ENCODE data around the gene TJP1.

The TJP1 gene

GRCh38 chr15:29802411-29802810 lies 19.9 kb downstream of the TJP1 start:
- no peak for TF ChIP-seq REST (IDR thresholded peaks at IDR 0.05; ENCODE audit: insufficient read depth in 1 of 2, low read depth in 2 of 2, low read length in 2 of 2)
- TF ChIP-seq SIN3A (IDR thresholded peaks at IDR 0.05; ENCODE audit: borderline replicate concordance, insufficient read depth, low read length): no peak
- no peak for TF ChIP-seq POLR2AphosphoS5 (IDR thresholded peaks at IDR 0.05; ENCODE audit: low read depth, low read length)
- no peak for TF ChIP-seq FOXP2 (optimal IDR thresholded peaks at IDR 0.05; ENCODE audit: borderline replicate concordance, extremely low read depth, extremely low read length, insufficient read depth)
- no peak for TF ChIP-seq TAF1 (IDR thresholded peaks at IDR 0.05; ENCODE audit: borderline replicate concordance, insufficient read depth, low read length)

DNA sequence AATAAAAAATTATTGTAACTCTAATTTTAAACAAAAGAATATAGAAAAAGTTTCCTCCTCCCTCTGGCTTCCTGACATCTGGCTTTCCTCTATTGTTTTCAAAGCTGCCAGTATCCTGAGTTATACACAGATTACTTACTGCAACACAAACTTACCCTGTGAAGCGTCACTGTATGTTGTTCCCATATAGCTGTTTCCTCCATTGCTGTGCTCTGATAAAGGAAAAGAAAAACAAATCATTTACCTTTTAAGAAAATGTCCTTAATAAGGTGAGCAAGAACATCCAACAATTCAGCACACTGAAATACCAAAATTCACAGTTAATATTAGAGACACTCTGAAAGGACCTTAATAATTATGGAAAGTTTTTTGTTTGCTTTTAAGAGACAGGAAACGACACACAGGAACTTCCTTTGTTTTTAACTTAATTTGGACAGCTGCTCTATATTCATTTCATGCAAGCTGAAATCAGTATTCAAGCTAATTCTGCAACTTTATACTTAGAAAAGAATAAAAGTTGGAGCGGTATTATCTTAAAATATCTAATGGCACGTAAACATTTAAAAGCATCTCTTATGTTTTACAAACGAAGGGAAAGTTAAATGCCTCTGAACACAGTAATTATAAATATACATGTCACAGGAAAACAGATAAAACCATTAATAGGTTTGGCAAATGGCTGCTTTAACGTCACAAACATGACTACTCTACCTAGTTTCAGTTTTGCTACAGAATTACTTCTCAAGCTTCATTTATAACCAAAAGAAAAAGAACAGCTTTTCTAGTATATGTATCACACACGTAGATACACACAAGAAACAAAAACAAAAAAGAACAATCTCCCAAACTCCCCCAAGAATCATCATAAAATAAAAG lies 21.5 kb downstream of the TJP1 start:
- no peak for TF ChIP-seq REST (IDR thresholded peaks at IDR 0.05; ENCODE audit: insufficient read depth in 1 of 2, low read depth in 2 of 2, low read length in 2 of 2)

DNA sequence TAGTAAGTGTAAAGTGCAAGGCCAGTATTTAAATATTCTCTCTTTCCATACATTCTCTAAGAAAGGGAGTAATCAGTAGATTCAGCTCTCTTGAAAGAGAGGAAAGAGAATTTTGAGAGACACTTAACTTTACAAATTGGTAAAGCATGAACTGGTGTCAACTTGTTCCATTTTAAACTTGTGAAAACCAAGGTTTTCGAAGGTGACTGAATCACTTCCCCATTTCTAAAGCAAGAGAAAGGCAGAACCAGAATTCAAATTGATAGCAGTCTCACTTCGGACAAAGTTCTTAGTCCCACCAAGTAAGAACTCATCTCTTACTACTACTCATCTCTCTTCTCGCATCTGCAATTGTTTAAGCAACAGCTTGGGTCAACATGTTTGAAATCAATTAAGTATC lies 22.4 kb downstream of the TJP1 start:
- no peak for TF ChIP-seq FOXP2 (optimal IDR thresholded peaks at IDR 0.05; ENCODE audit: borderline replicate concordance, extremely low read depth, extremely low read length, insufficient read depth)
- no peak for TF ChIP-seq TAF1 (IDR thresholded peaks at IDR 0.05; ENCODE audit: borderline replicate concordance, insufficient read depth, low read length)
- no peak for TF ChIP-seq SIN3A (IDR thresholded peaks at IDR 0.05; ENCODE audit: borderline replicate concordance, insufficient read depth, low read length)
- TF ChIP-seq REST (IDR thresholded peaks at IDR 0.05; ENCODE audit: insufficient read depth in 1 of 2, low read depth in 2 of 2, low read length in 2 of 2): no peak
- no peak for TF ChIP-seq POLR2AphosphoS5 (IDR thresholded peaks at IDR 0.05; ENCODE audit: low read depth, low read length)

GRCh38 chr15:29795610-29796009 lies 26.7 kb downstream of the TJP1 start:
- TF ChIP-seq TAF1 (IDR thresholded peaks at IDR 0.05; ENCODE audit: borderline replicate concordance, insufficient read depth, low read length): no peak

DNA sequence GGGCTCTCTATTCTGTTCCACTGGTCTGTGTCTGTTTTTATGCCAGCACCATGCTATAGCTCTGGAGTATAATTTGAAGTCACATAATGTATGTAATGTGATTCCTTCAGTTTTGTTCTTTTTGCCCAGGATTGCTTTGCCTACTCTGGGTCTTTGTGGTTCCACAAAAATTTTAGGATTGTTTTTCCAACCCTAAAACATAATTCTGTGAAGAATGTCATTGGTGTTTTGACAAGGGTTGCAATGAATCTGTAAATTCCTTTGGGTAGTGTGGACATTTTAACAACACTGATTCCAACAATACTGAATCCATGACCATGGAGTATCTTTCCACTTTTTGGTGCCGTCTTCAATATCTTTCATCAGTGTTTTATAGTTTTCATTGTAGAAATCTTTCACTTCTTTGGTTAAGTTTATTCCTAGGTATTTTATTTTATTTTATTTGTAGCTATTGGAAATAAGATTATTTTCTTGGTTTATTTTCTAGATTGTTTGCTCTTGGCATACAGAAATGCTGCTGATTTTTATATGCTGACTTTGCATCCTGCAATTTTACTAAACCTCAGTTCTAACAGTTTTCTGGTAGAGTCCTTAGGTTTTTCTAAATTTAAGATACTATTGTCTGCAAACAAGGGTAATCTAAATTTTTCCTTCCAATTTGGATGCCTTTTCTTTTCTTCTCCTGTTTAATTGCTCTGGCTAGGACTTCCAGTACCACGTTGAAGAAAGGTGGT lies 29.7 kb downstream of the TJP1 start:
- no peak for TF ChIP-seq SIN3A (IDR thresholded peaks at IDR 0.05; ENCODE audit: borderline replicate concordance, insufficient read depth, low read length)
- TF ChIP-seq TAF1 (IDR thresholded peaks at IDR 0.05; ENCODE audit: borderline replicate concordance, insufficient read depth, low read length): no peak
- no peak for TF ChIP-seq POLR2AphosphoS5 (IDR thresholded peaks at IDR 0.05; ENCODE audit: low read depth, low read length)
- no peak for TF ChIP-seq REST (IDR thresholded peaks at IDR 0.05; ENCODE audit: insufficient read depth in 1 of 2, low read depth in 2 of 2, low read length in 2 of 2)
- TF ChIP-seq FOXP2 (optimal IDR thresholded peaks at IDR 0.05; ENCODE audit: borderline replicate concordance, extremely low read depth, extremely low read length, insufficient read depth): no peak

Data from PFSK-1 (cell line).